HG03460 (cell line): ENCODE measurements around the gene GGT5.
"Not testable (repeated sequence)": the region's sequence is repeated elsewhere in the genome, so short reads cannot be mapped to it uniquely, and the experiment has no call there.

Experiments
- ATAC-seq: cut with Tn5 transposase; IDR thresholded peaks from one replicate; pipeline ENCODE4 v1.9.1; 2021; ENCODE audit not compliant: unreplicated experiment

The GGT5 gene

DNA sequence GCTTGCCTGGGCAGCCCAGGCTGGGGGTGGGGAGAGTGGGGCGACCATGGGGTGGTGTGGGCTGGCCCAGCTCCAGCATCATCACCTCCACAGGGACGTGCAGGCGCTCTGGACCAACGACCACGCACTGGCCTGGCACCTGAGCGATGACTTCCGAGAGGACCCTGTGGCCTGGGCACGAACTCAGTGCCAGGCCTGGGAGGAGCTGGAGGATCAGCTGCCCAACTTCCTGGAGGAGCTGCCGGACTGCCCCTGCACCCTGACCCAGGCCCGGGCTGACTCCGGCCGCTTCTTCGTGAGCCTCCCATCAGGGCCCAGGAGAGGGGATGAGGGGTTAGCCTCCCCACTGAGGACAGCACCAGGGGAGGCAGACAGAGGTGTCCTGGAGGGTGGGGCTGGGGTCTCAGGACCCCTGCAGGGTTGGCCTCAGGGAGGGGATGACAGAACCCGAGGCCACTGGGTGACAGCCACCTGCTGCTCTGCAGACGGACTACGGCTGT lies 59.8 kb downstream of the GGT5 start:
- ATAC-seq = no peak

DNA sequence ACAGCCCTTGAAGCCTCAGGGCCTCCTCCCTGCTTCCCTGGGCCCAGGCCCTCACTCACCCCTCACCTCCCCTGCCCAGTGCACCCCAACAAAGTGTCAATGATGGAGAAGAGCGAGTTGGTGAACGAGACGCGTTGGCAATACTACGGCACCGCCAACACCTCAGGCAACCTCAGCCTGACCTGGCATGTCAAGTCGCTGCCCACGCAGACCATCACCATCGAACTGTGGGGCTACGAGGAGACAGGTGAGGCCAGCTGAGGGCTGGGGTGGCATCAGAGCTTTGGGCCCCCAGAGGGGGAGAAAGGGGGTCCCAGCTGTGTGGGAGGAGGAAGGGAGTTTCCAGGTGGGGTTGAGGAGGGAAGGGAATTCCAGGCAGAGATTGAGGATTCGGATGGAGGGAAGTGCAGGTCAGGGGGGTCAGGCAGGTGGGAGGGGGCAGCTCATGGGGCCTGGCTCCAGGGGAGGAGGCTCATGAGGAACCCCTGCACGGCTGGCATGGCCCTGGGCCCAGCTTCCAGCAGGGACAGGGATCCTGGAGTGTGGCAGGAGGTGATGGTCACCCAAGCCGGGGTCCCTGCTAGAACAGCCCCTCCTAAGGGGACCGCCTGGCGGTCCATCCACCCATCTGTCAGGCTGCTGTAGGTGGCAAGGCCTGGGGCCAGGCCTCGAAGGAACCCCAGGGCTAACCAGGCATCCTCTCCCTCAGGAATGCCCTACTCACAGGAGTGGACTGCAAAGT lies 60.7 kb downstream of the GGT5 start:
- ATAC-seq = no peak

DNA sequence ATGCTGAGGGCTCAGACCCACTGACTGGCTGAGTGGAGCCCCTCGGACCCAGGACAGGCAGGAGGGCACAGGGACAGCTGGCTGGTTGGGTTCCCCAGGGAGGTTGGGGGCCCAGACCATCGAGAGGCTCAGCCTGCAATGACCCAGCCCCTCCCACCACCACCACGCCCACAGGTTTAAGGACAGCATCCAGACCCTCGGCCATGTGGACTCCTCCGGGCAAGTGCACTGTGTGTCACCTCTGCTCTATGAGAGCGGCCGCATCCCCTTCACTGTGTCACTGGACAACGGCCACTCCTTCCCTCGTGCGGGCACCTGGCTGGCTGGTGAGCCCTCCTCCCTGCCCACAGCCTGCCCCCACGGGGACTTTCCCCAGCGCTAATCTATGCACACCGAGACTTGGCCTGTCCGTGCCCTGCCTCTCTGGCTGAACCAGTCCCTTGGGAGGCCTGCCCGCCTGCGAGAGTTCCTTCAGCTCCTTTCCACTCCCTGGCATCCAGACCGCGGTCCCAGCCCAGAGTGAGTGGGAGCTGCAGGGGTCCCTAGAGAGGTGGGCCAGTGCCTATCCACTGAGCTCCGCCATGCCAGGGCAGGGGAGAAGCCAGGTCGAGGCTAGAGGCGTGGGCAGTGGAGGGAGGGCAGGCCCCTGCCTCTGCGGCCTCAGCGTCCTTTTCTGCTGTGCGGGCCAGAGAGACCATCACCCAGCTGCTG lies 61.4 kb downstream of the GGT5 start:
- ATAC-seq = no peak

DNA sequence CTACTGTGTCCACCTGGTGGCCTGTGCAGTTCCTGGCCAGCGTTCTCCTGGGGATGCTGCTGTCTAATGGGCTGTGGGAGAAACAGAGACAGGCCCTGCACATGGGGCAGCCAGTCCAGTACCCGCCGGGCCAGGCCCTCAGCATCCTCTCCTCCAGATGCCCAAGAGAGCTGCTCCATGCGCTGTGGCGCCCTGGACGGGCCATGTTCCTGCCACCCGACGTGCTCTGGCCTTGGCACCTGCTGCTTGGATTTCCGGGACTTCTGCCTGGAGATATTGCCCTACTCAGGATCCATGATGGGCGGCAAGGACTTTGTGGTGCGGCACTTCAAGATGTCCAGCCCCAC lies 62.0 kb downstream of the GGT5 start:
- not testable (repeated sequence) for ATAC-seq

DNA sequence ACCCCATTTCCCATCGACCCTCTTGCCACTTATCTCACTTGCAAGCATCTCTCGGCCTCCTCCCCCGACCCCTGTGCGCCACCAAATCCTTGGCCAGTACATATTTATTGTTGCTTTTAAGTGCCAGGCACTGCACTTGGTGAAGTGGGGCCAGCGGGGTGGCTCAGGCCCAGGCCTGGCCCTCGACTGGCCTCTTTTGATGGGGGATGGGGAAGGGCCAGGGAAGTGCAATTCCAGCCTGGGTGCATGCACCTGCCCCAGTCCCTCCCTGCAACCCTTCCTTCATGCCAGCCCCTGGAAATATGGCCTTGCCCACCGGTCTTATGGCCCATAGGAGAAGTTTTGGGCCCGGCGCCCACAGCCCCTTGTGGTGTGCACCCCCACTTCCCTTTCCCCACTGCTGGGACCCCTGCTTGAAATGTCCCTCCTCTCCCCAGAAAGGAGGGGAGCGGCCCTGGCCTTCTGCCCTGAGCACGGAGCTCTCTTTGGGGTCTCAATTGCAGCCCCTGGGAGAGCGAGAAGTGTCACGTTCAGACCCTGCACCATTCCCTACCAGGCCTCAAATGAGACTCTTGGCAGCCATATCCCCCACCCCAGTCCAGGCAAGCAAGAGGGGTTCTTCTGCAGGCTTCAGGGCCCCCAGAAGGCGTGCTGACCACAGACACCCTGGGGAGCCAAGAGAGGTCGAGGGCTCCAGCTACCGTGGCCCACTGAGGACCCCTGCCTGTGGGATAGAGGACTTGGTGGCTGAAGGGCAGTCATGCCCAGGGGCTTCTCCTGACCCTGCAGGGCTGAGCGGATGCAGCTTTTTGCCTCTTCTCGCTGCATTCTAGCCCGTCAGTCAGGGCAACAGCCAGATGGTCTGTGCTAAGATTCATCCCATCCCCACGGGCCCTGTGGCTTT lies 62.6 kb downstream of the GGT5 start:
- no peak for ATAC-seq

DNA sequence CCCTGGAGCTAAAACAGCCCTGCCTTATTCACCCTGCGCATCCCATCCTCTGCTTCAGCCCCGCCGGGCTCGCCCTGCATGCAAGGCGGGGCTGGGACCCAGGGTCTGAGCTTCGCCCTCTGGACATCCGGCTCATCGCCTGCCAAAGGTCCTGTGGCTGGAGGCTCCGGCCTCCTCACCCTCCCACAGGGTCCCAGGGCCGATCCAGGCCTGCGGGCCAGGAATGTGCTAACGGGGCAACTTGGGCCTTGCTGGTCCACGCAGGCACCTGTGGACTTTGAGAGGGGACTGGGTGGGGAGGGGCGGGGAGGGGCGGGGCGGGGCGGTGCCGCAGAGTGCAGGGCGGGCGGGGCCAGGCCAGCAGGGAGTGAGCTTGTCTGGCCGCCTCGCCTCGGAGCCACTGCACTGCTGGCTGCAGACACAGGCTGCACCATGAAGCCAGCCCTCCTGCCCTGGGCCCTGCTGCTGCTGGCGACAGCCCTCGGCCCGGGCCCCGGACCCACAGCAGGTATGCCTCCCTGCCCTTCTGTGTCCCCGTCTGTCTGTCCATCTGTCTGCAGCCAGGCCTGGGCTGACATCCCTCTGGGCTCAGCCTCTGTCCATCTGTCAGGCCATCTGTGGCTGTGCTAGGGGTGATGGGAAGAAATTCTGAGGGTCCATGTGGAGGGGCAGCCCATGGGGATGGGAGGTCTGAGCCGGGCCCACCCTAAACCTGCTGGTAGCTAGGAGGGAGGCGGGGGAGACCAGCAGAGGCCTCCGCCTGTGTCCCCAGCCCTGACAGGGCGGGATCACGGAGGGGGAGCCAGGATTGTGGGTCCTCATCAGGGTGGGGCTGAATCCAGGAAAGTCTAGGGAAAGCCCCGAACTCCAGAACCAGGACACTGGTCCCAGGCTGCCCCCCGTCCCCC lies 63.5 kb downstream of the GGT5 start, which contains the start of gene SUSD2:
Gene SUSD2 (plus strand): TSS at position 400 of the 908 bp plus-strand sequence. CDS start 33 bp downstream, at position 433.
- ATAC-seq = no peak

DNA sequence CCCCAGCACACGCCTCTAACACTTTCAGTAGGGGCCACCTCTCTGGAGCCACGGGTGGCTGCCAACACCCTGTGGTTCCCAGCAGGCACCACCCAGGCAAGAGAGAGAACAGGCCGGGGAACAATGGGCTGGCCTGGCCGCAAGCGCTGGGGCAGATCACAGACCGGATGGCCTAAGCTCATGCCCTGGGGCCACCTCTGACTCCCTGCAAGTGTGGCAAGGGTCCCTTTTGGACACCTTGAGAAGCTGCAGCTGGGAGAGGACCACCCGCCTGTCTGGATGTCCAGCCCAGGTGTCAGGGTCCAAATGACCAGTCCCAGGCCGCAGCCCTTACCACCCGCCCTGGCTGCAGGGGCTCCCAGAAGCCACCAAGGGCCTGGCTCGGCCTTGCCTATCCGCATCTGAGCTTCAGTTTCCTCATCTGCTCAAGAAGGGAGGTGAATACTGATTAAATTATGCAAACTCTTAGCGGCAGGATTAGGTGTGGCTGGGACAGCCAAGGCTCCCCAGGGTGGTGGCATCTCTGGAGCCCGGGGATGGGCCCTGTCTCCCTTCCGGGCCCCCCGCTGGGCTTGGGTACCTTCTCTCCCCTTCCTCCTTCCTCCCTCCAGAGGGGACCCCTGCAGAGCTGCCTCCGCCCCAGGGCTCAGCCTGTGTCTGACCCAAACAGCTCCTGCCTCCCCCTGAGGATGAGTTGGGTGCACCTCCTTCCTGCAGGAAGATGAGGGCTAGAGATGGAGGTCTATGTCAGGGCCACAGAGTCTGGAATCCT lies 64.4 kb downstream of the GGT5 start:
- ATAC-seq = no peak

DNA sequence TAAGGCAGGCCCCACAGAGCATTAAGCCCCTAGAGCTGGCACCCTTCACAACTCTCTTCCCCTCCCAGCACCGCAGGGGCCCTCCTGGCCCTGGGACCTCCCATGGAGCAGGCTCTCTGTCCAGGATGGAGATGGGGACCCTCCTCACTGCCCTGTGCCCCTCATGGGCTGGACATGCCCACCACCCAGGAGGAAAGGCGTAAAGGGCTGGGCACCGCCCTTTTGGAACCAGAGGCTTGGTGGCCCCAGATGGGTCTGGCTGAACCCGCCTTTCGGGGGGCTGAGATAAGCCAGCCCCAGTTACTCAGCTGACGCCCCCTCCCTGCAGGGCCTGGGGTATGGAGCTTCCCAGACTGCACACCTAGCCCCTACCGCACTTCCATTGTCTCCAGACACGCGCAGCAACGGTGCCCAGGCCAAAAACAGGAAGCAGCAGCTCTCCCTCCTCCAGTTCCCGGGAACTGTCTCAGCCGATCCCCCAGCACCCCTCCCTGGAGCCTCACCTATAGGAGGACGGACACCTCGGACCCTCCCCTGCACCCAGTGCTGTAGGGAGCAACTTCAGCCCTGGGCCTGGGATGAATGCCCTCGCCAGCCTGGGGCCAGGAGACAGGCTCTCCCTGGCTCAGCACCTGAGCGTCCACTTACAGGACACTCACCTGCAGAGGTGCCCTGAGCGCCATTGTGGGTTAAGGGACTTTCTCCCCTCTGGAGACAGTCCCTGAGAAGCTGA lies 65.2 kb downstream of the GGT5 start:
- ATAC-seq = no peak

DNA sequence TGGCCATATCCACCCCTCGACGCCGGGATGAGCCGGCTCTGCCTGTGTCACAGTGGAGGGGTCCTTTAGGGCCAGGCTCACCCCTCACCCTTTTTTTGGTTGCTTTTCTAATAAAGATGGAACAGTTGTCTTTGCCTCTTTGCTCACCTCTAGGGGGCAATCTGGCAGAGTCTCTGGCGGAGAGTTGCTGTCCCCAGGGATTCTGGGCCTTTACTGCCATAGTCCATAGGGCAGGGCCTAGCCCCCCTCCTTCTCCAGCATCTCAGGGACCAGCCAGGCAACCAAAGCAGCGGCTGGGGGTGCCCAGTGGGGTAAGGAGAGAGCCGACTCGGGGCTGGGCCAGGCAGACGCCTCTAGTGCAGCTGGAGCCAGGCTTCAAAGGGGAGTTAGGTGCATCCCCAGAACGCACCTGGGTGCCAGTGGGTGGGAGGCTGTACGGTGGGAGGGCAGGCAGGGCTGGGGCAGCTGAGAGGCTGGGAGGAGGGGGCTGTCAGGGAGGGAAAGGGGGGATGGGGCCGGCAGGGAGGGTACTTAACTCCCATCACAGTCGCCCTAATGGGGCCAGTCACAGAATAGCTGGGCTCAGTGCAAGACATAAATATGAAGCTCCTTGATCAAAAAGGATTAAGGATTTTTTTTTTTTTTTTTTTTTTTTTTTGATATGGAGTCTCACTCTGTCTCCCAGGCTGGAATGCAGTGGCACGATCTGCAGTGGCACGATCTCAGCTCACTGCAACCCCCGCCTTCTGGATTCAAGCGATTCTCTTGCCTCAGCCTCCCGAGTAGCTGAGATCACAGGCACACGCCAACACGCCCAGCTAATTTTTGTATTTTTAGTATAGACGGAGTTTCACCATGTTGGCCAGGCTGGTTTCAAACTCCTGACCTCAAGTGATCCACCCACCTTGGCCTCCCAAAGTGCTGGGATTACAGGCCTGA lies 66.1 kb downstream of the GGT5 start:
- no peak for ATAC-seq

DNA sequence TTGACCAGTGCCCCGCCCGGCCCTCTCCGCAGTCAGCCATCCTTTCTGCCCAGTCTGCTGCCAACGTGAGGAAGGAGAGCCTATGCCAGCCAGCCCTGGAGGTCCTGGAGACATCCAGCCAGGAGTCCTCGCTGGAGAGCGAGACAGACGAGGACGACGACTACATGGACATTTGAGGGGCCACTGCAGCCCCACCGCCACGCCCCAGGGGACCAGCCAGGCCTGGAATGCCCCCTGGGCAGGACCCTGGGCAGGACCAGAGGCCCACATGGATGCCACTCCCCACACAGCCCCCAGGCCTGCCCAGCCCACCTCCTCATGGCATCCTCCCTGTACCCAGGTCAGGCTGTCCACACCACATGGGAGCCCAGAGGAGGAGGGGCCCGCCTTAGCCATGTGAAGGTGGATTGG lies 66.9 kb downstream of the GGT5 start:
- no peak for ATAC-seq

DNA sequence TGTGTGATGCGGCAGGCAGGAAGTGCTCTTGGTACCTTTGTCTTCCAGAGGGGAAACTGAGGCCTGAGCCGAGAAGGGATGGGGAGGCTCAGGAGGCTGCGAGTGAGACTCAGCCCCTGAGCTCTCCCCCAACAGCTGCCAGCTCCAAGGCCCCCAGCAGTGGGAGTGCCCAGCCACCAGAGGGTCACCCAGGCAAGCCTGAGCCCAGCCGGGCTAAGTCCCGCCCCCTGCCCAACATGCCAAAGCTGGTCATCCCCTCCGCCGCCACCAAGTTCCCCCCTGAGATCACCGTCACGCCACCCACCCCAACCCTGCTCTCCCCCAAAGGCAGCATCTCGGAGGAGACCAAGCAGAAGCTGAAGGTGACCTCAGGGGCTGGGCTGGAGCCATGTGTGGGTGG lies 67.4 kb downstream of the GGT5 start:
- ATAC-seq = no peak

DNA sequence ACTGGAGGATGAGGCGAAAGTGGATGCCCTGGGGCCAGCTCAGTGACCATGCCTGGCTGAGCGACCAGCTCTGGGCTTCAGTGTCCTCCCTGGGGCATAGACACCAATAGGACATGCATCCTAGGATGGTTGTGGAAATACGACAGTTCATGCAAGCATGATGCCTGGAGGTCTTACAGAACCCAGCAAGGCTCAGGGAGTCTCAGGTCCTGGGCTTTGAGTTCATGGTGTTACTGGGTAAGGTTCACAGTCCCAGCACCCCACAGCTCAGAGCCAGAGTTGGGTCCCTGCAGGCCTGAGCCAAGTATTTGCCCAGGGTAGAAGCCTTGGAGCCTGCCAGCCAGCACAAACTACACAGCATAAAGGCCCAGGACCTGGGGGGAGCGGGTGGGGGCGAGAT lies 67.8 kb downstream of the GGT5 start:
- ATAC-seq = no peak

DNA sequence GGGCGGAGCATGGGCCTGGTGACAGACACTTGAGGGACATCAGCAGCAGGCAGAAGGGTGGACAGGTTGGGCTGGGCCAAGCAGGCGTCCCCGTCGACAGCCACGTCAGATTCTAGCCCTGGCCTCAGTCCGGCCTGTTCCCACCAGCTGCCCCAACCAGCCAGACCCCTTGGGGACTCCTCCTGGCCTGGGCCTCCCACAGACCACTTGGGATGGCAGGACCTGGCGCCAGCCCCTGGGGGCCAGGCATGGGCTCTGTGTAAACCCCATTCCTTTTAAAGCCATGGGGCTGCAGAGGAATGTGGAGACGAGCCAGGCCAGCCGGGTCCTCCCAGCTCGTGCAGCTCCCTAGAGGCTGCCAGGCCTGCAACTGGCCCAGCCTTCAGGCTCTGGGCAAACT lies 68.3 kb downstream of the GGT5 start:
- ATAC-seq = no peak

DNA sequence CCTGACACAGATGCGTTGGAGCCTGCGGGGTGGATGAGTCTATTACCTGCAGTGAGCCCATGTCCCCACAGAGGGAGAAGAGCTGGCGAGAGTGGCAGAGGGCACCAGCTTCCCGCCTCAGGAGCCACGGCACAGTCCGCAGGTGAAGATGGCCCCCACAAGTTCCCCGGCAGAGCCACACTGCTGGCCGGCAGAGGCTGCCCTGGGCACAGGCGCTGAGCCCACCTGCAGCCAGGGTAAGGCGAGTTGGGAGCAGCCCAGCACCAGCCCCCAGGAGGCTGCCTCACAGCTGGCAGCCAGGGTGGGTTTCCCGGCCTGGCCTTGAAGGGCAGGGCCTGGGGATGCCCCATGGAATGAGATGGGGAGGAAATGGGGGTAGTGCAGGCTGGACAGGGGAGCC lies 68.8 kb downstream of the GGT5 start:
- no peak for ATAC-seq

DNA sequence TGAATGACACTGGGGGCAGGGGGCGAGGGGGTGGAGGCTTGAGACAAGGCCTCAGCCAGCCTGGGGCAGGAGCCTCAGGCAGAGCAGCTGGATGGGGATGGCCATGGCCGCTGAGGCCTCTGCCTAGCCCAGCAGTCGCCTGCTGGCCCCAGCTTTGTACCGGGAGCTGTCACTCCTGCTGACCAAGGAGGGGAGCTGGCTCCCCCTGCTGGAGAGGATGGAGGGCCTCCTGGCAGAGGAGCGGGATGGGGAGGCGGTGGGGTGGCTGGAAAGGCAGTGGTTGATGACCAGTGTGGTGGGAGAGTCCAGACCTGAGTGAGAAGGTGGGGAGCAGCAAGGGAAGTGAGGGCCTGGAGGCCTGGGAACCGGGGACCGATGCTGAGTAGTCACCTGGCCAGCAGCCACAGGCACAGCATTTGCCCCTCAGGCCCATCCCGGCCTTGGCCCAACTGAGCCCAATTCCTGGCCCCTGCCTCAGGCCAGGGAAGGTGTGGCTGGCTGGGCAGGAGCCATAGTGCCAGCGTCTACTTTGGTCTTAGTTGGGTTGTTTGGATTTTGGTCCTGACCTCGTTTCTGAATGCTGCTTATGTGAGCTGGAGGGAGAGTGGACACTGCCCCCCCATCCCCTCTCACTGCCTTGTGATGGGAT lies 69.6 kb downstream of the GGT5 start:
- ATAC-seq = no peak

DNA sequence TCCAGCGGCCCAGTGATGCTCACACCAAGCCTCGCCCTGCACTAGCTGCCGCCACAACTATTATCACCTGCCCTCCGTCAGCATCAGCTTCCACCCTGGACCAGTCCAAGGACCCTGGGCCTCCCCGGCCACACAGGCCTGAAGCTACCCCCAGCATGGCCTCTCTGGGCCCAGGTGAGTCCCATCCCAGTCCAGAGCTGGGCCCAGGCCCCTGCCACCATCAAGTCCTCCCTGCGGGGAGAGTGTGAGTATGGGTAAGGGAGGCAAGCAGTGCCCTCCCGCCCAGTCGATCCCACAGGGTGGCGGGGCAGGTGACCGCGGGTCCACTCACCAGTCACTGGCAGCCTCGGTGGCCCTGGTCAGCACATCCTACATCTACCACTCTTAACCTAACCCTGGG lies 73.1 kb downstream of the GGT5 start:
- no peak for ATAC-seq

DNA sequence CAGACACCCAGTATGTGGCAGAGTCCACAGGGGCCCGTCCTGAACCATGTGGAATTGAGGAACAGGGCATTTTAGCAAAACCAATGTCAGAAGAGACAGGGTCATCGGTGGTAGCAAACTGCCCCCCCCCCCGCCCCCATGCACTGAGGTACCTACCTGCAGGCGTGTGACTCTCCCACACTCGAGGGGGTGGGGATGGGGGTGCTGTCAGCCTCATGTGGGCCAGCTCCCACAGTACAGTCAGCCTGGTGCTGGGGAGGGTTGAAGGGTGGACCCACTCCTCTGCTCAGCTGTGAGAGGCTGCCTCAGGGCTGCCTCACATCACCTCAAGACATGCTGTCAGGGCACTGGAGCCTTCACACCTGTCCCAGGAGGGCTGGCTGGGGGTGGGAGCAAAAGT lies 74.2 kb downstream of the GGT5 start:
- ATAC-seq = no peak
